Stimulated activated CD8-positive, alpha-beta memory T cell treated with anti-CD3 and anti-CD28 coated beads, Interleukin-7, amount 100 ng/mL, for 24 hours (primary cell): ENCODE measurements around the gene GRID2IP.

Experiments
- DNase-seq: peaks from one replicate; pipeline ENCODE4 v3.0.0-alpha.2; 2020; ENCODE audit warnings: low read depth

Gene GRID2IP

GRCh38 chr7:6520163-6520981, 30.9 kb downstream of the GRID2IP start:
- DNase-seq, result no peak

GRCh38 chr7:6516387-6516983, 34.8 kb downstream of the GRID2IP start:
- peak; percentile 26 for DNase-seq

DNA sequence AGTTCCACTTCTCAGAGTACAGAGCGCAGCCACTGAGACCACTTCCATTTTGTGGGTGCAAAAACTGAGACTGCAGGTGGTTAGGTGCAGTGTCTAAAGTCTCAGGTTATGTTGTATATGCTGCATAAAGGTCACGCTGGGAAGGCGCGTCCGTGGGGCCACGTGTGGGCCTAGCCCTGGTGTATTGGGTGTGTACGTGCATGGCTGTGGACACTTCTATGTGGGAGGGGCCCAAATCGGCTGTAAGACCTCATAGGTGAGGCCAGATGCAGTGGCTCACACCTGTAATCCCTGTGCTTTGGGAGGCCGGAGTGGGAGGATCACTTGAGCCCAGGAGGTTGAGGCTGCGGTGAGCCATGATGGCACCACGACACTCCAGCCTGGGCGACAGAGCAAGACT, 37.7 kb downstream of the GRID2IP start:
- DNase-seq, result no peak

- no peak for DNase-seq
Observed at GRCh38 chr7:6512892-6513291, 38.4 kb downstream of the GRID2IP start.

DNA sequence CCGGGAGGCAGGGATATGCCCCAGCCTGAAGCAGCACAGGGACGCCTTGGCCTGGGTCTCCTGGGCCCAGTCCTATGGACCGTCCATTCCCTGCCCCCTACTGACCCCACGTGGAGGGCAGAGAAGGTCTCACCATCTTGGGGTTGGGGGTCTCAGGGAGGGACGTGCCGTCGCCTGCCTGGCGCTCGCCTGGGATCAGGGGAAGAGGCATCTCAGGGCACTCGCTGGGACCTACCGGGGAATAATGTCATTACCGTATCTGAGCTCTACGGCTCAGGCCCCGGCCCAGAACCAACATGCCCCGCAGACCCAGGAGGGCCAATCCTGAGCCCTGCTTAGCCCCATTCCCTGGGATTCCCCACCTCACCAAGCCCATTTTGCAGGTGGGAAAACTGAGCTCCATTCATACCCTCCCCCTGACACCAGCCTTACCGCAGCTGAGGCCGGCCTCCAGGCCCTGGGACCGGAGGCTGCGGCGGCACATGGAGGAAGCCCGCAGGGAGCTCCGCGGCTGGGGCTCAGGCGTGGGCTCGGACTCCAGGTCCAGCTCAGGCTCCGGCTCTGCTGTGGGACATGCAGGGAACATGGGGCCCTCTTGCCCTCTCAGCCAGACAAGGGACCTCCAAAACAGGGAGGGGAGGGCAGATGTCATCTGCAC, 40.7 kb downstream of the GRID2IP start:
- no peak for DNase-seq

- DNase-seq, result no peak
Observed at GRCh38 chr7:6508950-6509349, 42.3 kb downstream of the GRID2IP start.

DNA sequence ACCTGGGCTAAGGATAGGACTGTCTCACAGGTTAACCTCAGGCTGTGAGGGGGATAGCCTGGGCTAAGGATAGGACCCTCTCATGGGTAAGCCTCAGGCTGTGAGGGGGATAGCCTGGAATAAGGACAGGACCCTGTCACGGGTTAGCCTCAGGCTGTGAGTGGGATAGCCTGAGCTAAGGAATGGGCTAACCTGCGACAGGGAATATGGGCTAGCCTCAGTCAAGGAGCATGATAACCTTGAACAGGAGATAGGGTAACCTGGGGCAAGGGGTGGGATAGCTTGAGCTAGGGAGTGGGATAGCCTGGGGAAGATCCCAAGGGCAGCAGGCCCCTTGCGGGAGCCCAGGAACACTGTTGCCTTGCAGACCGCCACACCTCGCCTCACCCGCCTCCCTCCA, 42.7 kb downstream of the GRID2IP start:
- DNase-seq, result no peak

DNA sequence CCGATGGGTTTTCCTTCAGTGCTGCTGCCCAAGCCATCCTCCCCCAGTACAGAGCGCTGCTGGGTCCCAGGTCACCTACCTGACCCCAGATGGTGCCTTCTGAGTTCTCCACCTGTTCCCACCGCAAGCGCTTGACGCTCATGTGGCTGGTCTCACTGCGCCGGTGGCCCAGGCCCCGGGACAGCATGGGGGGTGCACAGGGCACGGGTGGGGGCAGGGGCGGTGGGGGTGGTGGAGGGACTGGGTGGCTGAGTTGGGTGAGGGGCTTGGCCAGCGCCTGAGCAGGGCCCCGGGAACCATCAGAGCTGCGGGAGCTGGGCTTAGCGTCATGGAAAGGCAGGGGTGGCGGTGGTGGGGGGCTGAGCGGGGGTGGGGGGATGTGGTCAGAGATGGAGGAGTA, 43.4 kb downstream of the GRID2IP start:
- no peak for DNase-seq

DNA sequence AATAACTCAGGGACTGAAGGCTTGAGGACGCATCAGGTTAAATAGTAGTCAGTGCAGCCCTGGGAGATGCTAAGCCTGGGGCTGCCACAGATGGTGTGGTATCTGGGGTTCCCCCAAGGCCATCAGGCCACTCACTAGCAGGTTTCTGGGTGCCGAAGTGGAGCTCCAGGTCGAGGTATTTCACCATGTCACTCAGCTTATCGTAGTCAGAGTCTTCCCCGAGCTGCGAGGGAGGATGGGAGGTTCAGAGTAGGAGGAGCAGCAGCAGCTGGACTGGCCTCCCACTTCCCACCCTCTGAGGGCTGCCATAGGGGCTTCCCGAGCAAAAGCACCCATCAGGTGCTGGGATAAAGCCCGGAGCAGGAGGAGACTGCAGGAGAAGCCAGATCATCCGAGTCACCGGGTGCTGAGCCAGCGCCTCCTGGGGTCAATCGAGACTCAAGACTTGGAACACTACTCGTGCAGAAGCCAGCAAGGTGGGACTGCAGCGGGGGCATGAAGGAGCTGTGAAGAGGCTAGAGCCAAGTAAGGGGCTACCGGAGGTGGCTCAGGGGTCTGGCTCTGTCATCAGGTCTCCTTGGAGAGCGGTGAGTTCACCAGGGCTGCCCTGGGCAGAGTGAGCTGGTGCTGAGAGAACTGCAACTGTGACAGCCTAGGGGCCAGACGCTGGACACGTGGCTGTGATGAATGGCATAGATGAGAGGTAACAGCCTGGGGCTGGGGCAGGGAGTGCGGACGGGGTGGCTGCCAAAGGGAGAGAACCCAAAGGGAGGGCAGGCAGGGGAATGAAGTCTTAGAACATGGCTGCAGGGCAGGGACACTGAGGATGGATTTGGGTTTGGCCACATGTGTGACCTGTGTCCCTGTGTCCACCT, 45.3 kb downstream of the GRID2IP start:
- no peak for DNase-seq

- no peak for DNase-seq
Observed at GRCh38 chr7:6504996-6505395, 46.3 kb downstream of the GRID2IP start.

GRCh38 chr7:6502886-6503285, 48.4 kb downstream of the GRID2IP start:
- no peak for DNase-seq

- no peak for DNase-seq
Observed at GRCh38 chr7:6501586-6502564, 49.4 kb downstream of the GRID2IP start.

DNA sequence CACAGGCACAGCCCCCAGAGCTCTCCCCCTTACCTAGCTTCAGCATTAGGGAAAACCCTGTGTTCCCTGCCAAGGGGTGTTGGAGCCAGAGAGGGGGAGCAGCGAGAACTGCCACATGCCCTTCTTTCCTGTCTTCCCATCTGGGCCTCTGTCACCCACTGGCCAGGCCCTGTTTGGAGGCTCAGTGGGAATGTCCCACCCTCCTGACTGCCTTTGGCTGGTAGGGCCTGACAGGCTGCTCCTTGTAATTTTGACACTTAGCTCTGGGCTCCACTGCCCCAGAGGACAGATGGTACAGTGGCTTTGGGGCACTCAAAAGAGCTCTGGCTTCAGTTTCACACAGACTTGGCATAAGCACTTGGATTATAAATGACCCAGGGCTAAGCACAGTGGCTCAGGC, 50.6 kb downstream of the GRID2IP start:
- DNase-seq, result no peak

DNA sequence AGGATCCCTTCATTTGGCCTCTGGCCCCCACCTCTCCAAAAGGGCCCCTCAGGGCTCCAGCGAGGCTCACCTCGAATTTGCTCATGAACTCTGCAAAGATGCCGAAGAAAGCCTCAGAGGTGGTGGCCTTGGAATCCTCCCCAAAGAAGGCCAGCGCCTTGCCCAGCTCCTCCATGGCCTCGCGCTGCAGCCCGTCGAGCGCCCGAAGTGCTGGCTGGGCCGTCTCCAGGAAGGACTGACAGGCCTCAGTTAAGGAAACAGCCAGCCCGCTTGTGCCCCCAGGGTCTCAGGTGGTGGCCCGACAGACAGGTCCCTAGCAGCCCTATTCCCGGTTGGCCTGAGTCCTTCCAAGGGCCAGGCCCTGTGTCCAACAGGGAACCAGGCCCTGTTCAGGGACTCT, 53.3 kb downstream of the GRID2IP start:
- DNase-seq, result no peak

DNA sequence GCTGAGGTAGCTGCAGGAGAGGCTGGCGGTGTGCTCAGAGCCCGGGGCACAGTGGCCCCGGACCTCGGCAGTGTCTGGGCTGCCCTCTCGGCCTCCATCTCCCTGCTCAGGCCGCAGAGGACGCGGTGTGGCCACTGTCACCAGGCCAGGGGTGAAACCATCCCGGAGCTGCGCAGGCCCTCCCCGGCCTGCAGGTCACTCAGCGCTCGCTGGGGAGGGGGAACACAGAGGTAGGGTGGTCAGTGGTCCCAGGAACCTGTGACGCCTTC, 53.7 kb downstream of the GRID2IP start:
- DNase-seq, result no peak

GRCh38 chr7:6496842-6497636, 54.2 kb downstream of the GRID2IP start:
- no peak for DNase-seq

GRCh38 chr7:6495597-6496262, 55.5 kb downstream of the GRID2IP start:
- no peak for DNase-seq

DNA sequence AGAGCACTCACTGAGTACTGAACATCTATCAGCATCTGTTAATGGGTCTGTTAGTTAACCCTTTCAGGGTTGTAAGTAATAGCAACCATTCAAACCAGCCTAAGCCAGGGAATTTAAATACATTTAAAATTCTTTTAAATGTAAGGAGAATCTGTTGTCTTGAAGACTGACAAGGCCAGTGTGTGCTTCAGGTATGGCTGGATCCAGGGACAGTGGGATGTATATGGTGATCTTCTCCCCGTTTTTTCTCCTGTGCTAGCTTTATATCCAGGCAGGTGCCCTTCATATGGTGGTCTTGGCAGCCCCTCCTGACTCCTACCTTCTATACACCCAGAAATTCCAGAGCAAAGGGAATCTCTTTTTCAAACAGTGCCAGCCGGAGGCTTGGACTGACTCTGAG, 56.9 kb downstream of the GRID2IP start:
- DNase-seq, result no peak

- DNase-seq, result no peak
Observed at GRCh38 chr7:6491194-6491593, 60.1 kb downstream of the GRID2IP start.

DNA sequence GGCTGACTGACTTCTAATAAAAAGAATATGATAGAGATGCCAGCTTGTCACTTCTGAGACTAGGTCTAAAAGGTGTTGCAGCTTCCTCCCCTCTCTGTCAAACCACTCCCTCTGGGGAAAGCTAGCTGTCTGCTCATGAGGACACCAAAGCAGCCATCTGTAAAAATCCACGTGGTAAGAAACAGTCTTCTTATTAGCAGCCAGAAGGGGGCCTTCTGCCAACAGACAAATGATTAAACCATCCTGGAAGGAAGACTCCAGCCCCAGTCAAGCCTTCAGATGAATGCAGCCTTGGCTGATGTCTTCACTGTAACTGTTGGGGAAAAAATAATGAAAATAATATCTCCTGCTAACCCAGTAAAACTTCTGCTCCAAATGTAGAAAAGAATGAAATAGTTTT, 61.6 kb downstream of the GRID2IP start:
- DNase-seq, result no peak
